Prostate gland (tissue), 2 donors: ENCODE results near the gene PASK. TPM values are rescaled to one million over a fixed set of nuclear protein-coding genes. Genes with fewer than 3 reads are reported as not detected.

Source experiments
- DNase-seq: peaks from one replicate; pipeline ENCODE4 v3.0.0-alpha.2; 2019; ENCODE audit warnings: low spot score
- H3K27ac ChIP-seq, 2 donors: fragments of 200-600 bp; sonication (generic); 2 replicates each; pipeline ENCODE4 v1.5.1; 2017 to 2019
- H3K27me3 ChIP-seq: fragments of 200-600 bp; sonication (generic); replicated peaks from 2 replicates; pipeline ENCODE4 v1.5.1; 2019; ENCODE audit not compliant: insufficient read depth
- H3K36me3 ChIP-seq, 2 donors: fragments of 200-600 bp; sonication (generic); 1 replicate in 1 of 2; 2 replicates in 1 of 2; pipeline versions ENCODE4 v1.5.1 to v1.8.1; 2017 to 2019
- H3K4me1 ChIP-seq: fragments of 200-600 bp; sonication (generic); replicated peaks from 2 replicates; pipeline ENCODE4 v1.5.1; 2019
- H3K4me3 ChIP-seq, 2 donors: fragments of 200-600 bp; sonication (generic); 2 replicates each; pipeline ENCODE4 v1.5.1; 2017 to 2019
- H3K9me3 ChIP-seq: fragments of 200-600 bp; sonication (generic); 2 replicates; pipeline ENCODE4 v1.5.1; 2017
- POLR2A ChIP-seq: fragments of 450-650 bp; IDR thresholded peaks from one replicate; pipeline ENCODE4 v1.6.1; 2016; ENCODE audit warnings: antibody characterized with exemption, mild to moderate bottlenecking
- POLR2AphosphoS5 ChIP-seq: sonication (generic); formaldehyde crosslinking; IDR thresholded peaks from one replicate; pipeline ENCODE4 v1.6.1; 2017; ENCODE audit warnings: antibody characterized with exemption
- WGBS: methylation state at CpG from one replicate; pipeline ENCODE4 v1.1.5; 2018; 5-methylcytosine and 5-hydroxymethylcytosine counted together
- intact Hi-C: fragments of 100-400 bp; cut with DNase I; formaldehyde crosslinking; loops from one replicate; pipeline ENCODE4 v1.14.2; 2022
- total RNA-seq, 2 donors: library from RNA; depleted of rRNA; stranded (reverse); fragments of >200 nt; gene quantifications; one replicate each; pipeline ENCODE4 v1.1.0, GENCODE V29; 2016
- TF ChIP-seq, protein P1 (sequence below), 4 experiments: fragments of 200-600 bp in 2 of 4; fragments of 450-650 bp in 2 of 4; sonication (generic) in 2 of 4; IDR thresholded peaks; 1 replicate in 3 of 4; 2 replicates in 1 of 4; pipeline ENCODE4 v1.5.1; 2016 to 2019; ENCODE audit warnings: antibody characterized with exemption in 4 of 4, mild to moderate bottlenecking in 2 of 4, moderate library complexity in 2 of 4

PASK gene
- total RNA-seq, 2 donors from 2014 or later, result 49.2 to 200 TPM

DNA sequence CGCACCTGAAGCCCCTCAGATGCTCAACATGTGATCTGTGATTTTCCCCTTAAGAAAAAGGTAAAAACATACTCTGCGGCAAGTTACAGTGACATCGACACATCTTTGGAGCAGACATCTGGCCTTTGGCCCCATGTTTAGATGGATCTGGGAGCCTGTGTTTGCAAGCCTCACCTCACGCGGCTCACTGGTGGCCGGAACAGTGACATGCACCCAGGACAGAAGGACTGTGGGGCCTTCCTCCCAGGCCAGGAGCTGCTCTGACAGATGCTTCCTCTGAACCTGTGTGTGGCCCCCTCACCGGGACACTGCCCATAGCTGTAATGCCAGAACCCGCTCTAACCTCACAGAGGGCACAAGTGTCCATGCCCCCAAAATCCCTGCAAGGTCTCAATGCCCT lies 13.1 kb downstream of the PASK start:
- intact Hi-C loops, result no loop called here
- WGBS, result 94% methylated on average over 8 of the region's 8 CpGs
- H3K27me3 ChIP-seq, result no peaks in the 10 kb centered on the region
- no peak for DNase-seq
- H3K9me3 ChIP-seq, result no peaks in the 10 kb centered on the region
- no peak overlapping the region for H3K4me3 ChIP-seq
- H3K36me3 ChIP-seq, result peaks cover 0 to 4% of the 10 kb centered on the region in 2 donors
- H3K27ac ChIP-seq, result no peak overlapping the region
- H3K4me1 ChIP-seq, result no peaks in the 10 kb centered on the region
- TF ChIP-seq, protein P1, sequence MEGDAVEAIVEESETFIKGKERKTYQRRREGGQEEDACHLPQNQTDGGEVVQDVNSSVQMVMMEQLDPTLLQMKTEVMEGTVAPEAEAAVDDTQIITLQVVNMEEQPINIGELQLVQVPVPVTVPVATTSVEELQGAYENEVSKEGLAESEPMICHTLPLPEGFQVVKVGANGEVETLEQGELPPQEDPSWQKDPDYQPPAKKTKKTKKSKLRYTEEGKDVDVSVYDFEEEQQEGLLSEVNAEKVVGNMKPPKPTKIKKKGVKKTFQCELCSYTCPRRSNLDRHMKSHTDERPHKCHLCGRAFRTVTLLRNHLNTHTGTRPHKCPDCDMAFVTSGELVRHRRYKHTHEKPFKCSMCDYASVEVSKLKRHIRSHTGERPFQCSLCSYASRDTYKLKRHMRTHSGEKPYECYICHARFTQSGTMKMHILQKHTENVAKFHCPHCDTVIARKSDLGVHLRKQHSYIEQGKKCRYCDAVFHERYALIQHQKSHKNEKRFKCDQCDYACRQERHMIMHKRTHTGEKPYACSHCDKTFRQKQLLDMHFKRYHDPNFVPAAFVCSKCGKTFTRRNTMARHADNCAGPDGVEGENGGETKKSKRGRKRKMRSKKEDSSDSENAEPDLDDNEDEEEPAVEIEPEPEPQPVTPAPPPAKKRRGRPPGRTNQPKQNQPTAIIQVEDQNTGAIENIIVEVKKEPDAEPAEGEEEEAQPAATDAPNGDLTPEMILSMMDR (IDR thresholded peaks at IDR 0.05), result no peak
- TF ChIP-seq POLR2AphosphoS5 (no peak), POLR2A (no peak)

DNA sequence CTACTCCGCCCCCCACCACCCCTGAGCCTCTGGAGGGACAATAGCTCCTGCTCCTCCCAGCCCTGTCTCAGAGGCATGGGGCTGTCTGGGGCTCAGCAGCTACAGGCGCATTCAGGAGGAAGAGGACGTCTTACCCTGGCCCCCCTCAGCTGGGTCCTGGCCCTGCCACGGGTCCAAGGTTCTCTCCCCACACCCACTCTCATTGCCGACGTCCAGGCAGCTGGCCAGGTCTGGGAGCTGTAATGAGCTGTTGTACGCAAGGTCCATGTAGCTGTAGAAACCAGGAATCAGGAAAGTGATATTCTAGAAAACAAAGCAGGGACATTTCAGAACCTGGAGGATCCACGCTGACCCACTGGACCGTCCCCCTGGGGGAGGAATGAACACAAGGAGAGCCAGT lies 13.5 kb downstream of the PASK start:
- Histone ChIP-seq H3K27me3 (no peaks in the 10 kb centered on the region), H3K4me1 (no peaks in the 10 kb centered on the region), H3K9me3 (no peaks in the 10 kb centered on the region), H3K27ac (no peak overlapping the region), H3K4me3 (no peak overlapping the region), H3K36me3 (peaks cover 0 to 4% of the 10 kb centered on the region in 2 donors)
- intact Hi-C loops, result no loop called here
- no peak for DNase-seq
- TF ChIP-seq POLR2AphosphoS5, result no peak
- TF ChIP-seq, protein P1 (IDR thresholded peaks at IDR 0.05), result no peak
- WGBS, result 72% methylated on average over 9 of the region's 9 CpGs

DNA sequence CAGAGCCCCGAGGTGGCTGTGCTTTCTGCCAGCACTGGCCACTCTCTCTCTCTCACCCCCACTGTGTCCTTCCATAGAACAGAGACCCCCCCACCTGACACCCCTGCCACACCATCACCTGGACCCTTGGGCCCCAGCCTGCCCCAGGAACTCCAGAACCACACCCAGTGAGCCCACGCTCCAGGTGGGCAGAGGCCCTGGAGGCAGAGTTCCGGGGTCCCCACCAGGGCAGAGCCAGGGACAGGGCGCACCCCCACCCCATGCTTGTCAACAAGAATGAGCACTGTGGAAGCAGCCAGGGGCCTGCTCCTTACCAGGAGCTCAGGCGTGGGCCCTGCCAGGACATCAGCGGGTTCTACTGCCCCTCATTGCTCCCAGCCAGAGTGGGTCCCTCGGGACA lies 14.6 kb downstream of the PASK start:
- intact Hi-C loops, result no loop called here
- peaks cover 0 to 4% of the 10 kb centered on the region in 2 donors for H3K36me3 ChIP-seq
- TF ChIP-seq POLR2A (no peak), POLR2AphosphoS5 (no peak)
- TF ChIP-seq, protein P1 (IDR thresholded peaks at IDR 0.05), result no peak
- no peaks in the 10 kb centered on the region for H3K27me3 ChIP-seq
- 92% methylated on average over 5 of the region's 7 CpGs for WGBS
- no peaks in the 10 kb centered on the region for H3K4me1 ChIP-seq
- H3K4me3 ChIP-seq, result no peak overlapping the region
- no peak overlapping the region for H3K27ac ChIP-seq
- no peaks in the 10 kb centered on the region for H3K9me3 ChIP-seq
- no peak for DNase-seq

DNA sequence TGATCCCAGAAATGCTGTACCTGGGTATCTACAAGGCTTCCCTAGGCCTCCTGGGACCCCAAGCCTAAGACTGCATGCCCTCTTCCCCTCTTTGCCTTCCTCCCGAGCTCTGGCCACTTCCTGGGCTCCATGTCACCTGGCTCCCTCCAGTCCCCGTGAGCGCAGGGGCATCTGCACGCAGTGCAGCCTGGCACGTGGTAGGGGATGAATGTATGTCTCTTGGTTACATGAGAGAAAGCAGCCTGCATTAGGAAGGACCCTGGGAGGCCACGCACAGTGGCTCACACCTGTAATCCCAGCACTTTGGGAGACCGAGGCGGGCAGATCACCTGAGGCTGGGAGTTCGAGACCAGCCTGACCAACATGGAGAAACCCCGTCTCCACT lies 15.8 kb downstream of the PASK start:
- TF ChIP-seq POLR2A (no peak), POLR2AphosphoS5 (no peak)
- TF ChIP-seq, protein P1 (IDR thresholded peaks at IDR 0.05), result no peak
- Histone ChIP-seq H3K9me3 (no peaks in the 10 kb centered on the region), H3K4me3 (no peak overlapping the region), H3K27me3 (no peaks in the 10 kb centered on the region), H3K36me3 (peaks cover 0 to 4% of the 10 kb centered on the region in 2 donors), H3K27ac (no peak overlapping the region), H3K4me1 (no peaks in the 10 kb centered on the region)
- intact Hi-C loops, result no loop called here
- 94% methylated on average over 10 of the region's 10 CpGs for WGBS
- no peak for DNase-seq

DNA sequence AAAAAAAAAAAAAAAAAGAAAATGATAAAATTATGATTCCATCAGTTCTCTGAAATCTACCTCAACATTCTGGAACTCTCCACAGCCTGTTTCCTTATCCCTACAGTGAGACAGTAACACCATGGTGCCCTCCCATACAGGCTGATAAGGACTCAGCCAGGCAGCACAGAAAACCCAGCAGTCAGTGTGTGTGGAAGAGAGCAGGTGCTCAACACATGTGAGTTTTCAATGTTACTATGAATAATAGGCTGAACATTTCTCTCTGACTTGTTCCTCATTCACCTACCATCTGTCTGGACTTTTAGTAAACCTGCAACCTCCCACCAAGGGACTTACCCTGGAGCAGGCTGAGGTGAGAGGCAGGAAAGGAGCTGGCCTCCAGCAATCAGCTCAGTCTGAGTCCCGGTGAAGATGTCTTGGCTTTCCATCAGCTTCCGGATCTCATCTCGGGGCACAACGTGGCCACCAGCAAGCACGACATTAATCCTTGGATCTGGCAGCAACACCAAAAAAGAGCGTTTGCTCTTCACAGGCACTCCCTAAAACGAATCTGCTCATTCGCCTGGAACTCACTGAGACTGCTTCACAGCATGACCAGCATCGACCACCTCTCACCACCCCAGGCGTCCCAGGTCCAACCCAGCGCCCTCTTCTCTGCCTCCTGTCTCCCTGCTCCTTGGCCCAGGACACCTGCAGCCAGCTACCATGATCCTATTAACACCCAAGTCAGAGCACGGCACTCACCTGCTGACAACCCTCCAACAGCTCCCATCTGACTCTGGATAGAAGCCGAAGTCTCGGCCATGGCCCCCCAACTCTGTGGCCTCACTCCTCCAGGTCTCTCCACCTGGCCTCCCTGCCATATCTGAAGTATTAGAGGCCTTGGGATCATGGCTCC lies 16.5 kb downstream of the PASK start:
- Histone ChIP-seq H3K27ac (no peak overlapping the region), H3K36me3 (peaks cover 0 to 4% of the 10 kb centered on the region in 2 donors), H3K9me3 (no peaks in the 10 kb centered on the region), H3K4me3 (no peak overlapping the region), H3K4me1 (no peaks in the 10 kb centered on the region), H3K27me3 (no peaks in the 10 kb centered on the region)
- 94% methylated on average over 14 of the region's 14 CpGs for WGBS
- TF ChIP-seq POLR2A (no peak), POLR2AphosphoS5 (no peak)
- TF ChIP-seq, protein P1 (IDR thresholded peaks at IDR 0.05), result no peak
- no peak for DNase-seq
- intact Hi-C loops, result no loop called here
